ENCODE measurements around the gene YY1. TPM values are rescaled to one million over a fixed set of nuclear protein-coding genes. Genes with fewer than 3 reads are reported as not detected.

YY1 gene
- total and polyA plus RNA-seq, 5 donors, result 28.8 to 47.4 (median 45.7) TPM

- no peak for ATAC-seq
- H3K4me3 ChIP-seq (ENCODE audit: low read length), result no peak overlapping the region
- no peak overlapping the region for H3K27ac ChIP-seq (ENCODE audit: low read length)
- peaks cover 6% of the 10 kb centered on the region for H3K4me1 ChIP-seq (ENCODE audit: control insufficient read depth, insufficient read depth, low read length)
- peak; percentile 2 to 35 (median 30) for DNase-seq
- H3K27me3 ChIP-seq (ENCODE audit: control insufficient read depth, insufficient read depth), result no peaks in the 10 kb centered on the region
- intact Hi-C loops (cut with DNase I), result no loop called here
- no peaks in the 10 kb centered on the region for H3K9me3 ChIP-seq (ENCODE audit: control insufficient read depth, low read length)
- 93% methylated on average over 6 of the region's 6 CpGs for WGBS
These were observed 60.3 kb downstream of the YY1 start for GRCh38 chr14:100299238-100299560.

DNA sequence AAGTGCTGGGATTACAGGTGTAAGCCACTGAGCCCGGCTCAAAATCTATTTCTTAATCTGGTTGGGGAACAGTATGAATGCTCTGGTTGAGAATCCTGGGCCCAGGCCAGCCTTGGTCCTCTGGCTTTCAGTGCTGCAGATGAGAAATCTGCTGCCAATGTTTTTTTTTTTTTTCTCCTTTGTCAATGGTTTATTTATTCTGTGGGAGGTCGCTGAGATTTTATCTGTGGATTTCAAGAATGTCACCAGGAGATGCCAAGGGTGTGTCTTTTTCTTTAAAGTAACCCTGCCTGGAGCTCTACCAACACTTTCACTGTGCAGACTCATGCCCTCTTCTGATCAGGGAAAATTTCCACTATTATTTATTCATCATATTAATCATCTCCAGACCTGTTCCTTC lies 63.7 kb downstream of the YY1 start:
- 49% methylated on average over 2 of the region's 2 CpGs for WGBS
- Histone ChIP-seq H3K27ac (ENCODE audit: low read length) (no peak overlapping the region), H3K4me3 (ENCODE audit: low read length) (no peak overlapping the region), H3K9me3 (ENCODE audit: control insufficient read depth, low read length) (no peaks in the 10 kb centered on the region), H3K4me1 (ENCODE audit: control insufficient read depth, insufficient read depth, low read length) (peaks cover 4% of the 10 kb centered on the region), H3K27me3 (ENCODE audit: control insufficient read depth, insufficient read depth) (no peaks in the 10 kb centered on the region)
- DNase-seq, result peak in 2 of 3 donors; percentile 41 to 66
- no peak for ATAC-seq
- intact Hi-C loops (cut with DNase I), result loop anchor here in 2 of 4 donors (5.0 to 10.0 kb wide), 2 partner anchors 72 to 75 kb away; partner anchors contain the start of gene WDR25 (in 2 of the 2)

- WGBS, result 65% methylated on average over 8 of the region's 8 CpGs
- H3K27me3 ChIP-seq (ENCODE audit: control insufficient read depth, insufficient read depth), result no peaks in the 10 kb centered on the region
- H3K9me3 ChIP-seq (ENCODE audit: control insufficient read depth, low read length), result no peaks in the 10 kb centered on the region
- intact Hi-C loops (cut with DNase I), result loop anchor here in 2 of 4 donors (5.0 to 10.0 kb wide), 2 partner anchors 72 to 74 kb away; partner anchors contain the start of gene WDR25 (in 2 of the 2)
- DNase-seq (peak in 2 of 3 donors; percentile 60 to 64), ATAC-seq (no peak)
- H3K27ac ChIP-seq (ENCODE audit: low read length), result no peak overlapping the region
- H3K4me3 ChIP-seq (ENCODE audit: low read length), result no peak overlapping the region
- no peaks in the 10 kb centered on the region for H3K4me1 ChIP-seq (ENCODE audit: control insufficient read depth, insufficient read depth, low read length)
These were observed 64.2 kb downstream of the YY1 start for GRCh38 chr14:100303179-100303578.

DNA sequence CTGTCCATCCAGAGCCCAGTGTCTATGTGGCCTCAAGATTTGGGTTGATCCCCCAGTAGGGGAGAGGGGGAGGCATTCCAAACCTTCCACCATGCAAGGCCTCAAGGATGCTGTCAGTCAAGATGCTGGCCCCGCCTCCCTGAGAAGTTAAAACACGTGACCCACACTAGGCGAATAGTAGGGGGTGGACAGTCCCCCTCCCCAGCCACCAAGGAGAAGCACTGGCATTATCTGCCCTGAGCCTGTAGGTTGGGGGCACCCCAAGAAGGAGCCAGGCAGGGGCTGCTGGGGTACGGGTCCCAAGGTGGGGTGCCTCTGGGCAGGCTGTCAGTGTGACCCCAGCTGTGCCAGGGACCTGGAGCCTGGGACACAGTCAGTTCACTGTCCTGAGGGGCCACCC lies 65.0 kb downstream of the YY1 start:
- no peak overlapping the region for H3K4me3 ChIP-seq (ENCODE audit: low read length)
- WGBS, result 61% methylated on average over 4 of the region's 4 CpGs
- intact Hi-C loops (cut with DNase I), result loop anchor here in 2 of 4 donors (5.0 to 10.0 kb wide), 2 partner anchors 71 to 73 kb away; partner anchors contain the start of gene WDR25 (in 2 of the 2)
- DNase-seq (peak in 2 of 3 donors; percentile 58 to 66), ATAC-seq (no peak)
- H3K27me3 ChIP-seq (ENCODE audit: control insufficient read depth, insufficient read depth), result no peaks in the 10 kb centered on the region
- H3K27ac ChIP-seq (ENCODE audit: low read length), result no peak overlapping the region
- no peaks in the 10 kb centered on the region for H3K4me1 ChIP-seq (ENCODE audit: control insufficient read depth, insufficient read depth, low read length)
- no peaks in the 10 kb centered on the region for H3K9me3 ChIP-seq (ENCODE audit: control insufficient read depth, low read length)

GRCh38 chr14:100304825-100305323 lies 65.9 kb downstream of the YY1 start:
- DNase-seq (peak; percentile 76 to 90 (median 88)), ATAC-seq (peak; percentile 22 to 28)
- Histone ChIP-seq H3K27ac (ENCODE audit: low read length) (peak overlapping the region; percentile 4), H3K9me3 (ENCODE audit: control insufficient read depth, low read length) (no peaks in the 10 kb centered on the region), H3K27me3 (ENCODE audit: control insufficient read depth, insufficient read depth) (no peaks in the 10 kb centered on the region), H3K4me1 (ENCODE audit: control insufficient read depth, insufficient read depth, low read length) (no peaks in the 10 kb centered on the region), H3K4me3 (ENCODE audit: low read length) (peak overlapping the region; percentile 92)
- WGBS, result 8% methylated on average over 21 of the region's 23 CpGs
- intact Hi-C loops (cut with DNase I), result loop anchor here in 3 of 4 donors (5.0 to 10.0 kb wide), 2 partner anchors 70 to 72 kb away; partner anchors contain the start of gene WDR25 (in 3 of the 3)

DNA sequence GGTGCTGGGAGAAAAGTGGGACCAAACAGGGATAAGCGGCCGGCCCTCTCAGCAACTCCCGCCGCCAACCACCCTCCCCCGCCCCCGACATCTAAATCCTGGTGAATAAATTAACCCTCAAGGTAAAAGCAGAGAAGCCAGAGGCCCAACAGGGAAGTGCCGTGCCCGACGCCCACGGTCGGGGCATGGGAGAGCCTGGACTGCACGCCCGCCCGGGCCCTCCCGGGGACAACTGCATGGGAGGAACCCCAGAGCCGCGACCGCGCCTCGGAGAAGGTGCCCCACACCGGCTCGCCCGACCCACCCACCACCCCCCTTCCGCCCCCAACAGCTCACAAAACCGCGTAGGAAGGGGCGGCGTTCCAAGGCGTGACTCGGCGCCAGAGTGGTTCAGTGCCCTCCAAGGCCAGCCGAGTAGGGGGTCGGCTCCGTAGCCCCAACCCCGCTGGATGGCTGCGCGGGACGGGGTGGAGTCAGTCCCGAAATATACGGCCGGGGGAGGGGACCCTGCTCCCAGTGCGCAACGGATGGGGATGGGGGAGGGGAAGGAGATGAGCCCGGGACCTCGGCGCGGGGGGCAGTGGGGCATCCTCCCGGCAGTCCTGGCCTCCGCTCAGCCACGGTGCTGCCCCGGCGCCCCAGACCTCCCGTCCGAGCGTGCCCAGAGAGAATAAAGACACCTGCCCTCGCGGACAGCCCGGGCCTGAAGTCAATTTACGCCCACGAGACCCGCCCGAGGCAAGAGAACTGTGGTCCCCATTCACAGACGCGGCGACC lies 66.6 kb downstream of the YY1 start:
- H3K27me3 ChIP-seq (ENCODE audit: control insufficient read depth, insufficient read depth), result no peaks in the 10 kb centered on the region
- intact Hi-C loops (cut with DNase I), result loop anchor here in 2 of 4 donors (5.0 to 10.0 kb wide), 2 partner anchors 69 to 72 kb away; partner anchors contain the start of gene WDR25 (in 2 of the 2)
- WGBS, result under 1% methylated on average over 65 of the region's 65 CpGs
- H3K4me3 ChIP-seq (ENCODE audit: low read length), result peak overlapping the region; percentile 92
- peak; percentile 1 to 4 for ATAC-seq
- H3K27ac ChIP-seq (ENCODE audit: low read length), result peak overlapping the region; percentile 68
- no peaks in the 10 kb centered on the region for H3K9me3 ChIP-seq (ENCODE audit: control insufficient read depth, low read length)
- no peaks in the 10 kb centered on the region for H3K4me1 ChIP-seq (ENCODE audit: control insufficient read depth, insufficient read depth, low read length)
- DNase-seq, result peak; percentile 49 to 80 (median 78)

DNA sequence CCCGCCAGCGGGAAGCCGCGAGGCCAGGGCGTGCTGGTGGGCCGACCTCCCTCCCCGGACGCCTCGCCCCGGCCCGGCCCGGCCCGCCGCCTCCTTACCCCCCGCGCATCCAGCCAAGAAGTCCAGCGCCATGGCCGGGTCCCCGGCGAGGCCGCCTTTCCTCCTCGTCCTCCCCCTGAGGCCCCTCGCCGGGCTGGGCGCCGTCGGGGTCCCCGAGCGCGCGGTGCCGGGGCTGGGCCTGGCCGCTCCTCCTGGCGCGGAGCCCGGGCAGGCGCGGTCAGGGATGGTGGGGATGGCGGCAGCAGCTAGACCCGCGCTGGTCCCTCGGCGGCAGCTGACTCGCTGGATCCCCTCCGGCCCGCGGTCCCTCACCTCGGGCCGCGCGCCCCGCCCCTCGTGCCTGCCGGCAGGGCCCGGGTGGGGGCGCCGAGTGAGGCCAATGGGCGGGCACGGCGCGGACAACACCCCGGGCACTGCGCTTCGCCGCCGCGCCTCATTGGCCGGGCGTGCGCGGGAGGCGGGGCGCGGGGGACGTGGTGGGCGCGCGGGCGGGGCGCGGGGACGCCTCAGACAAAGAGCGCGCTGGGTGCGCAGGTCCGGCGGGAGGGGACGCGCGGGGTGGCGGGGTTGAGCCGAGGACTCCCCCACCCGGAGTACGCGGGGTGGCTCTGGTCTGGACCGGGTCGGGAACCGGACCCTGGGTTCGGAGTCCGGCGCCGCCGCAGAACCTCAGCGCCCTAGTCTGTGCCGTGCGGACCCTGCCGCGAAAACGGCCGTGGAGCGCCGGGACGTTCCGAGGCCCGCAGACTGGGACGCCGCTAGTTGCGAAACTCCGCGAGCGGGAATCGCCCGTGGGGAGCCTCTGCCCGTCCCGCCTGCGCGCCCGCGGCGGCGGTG lies 67.4 kb downstream of the YY1 start, which contains the start of gene SLC25A29:
Gene SLC25A29, minus strand, starts transcription at position 344 of the 897 bp plus-strand sequence. Its CDS starts 212 bp downstream, at position 132.
- under 1% methylated on average over 131 of the region's 131 CpGs for WGBS
- DNase-seq (peak; percentile 90 to 97 (median 96)), ATAC-seq (peak; percentile 88 to 92)

GRCh38 chr14:100306998-100307765 lies 68.2 kb downstream of the YY1 start:
- Histone ChIP-seq H3K4me3 (ENCODE audit: low read length) (peak overlapping the region; percentile 92), H3K4me1 (ENCODE audit: control insufficient read depth, insufficient read depth, low read length) (no peaks in the 10 kb centered on the region), H3K27ac (ENCODE audit: low read length) (peak overlapping the region; percentile 91), H3K9me3 (ENCODE audit: control insufficient read depth, low read length) (no peaks in the 10 kb centered on the region), H3K27me3 (ENCODE audit: control insufficient read depth, insufficient read depth) (no peaks in the 10 kb centered on the region)
- WGBS, result 6% methylated on average over 49 of the region's 49 CpGs
- peak; percentile 7 to 11 for ATAC-seq
- intact Hi-C loops (cut with DNase I), result loop anchor here in 2 of 4 donors (5.0 to 10.0 kb wide), 2 partner anchors 68 to 70 kb away; partner anchors contain the start of gene WDR25 (in 2 of the 2)
- DNase-seq, result peak in 2 of 3 donors; percentile 75 to 84

More for the DNA sequence above, 67.4 kb downstream of the YY1 start, which contains the start of gene SLC25A29:
- peak within 1 kb of the TSS; percentile 92 for H3K4me3 ChIP-seq (ENCODE audit: low read length)
- H3K27ac ChIP-seq (ENCODE audit: low read length), result peak within 1 kb of the TSS; percentile 91
- no peaks in the 10 kb centered on the region for H3K4me1 ChIP-seq (ENCODE audit: control insufficient read depth, insufficient read depth, low read length)
- no peaks in the 10 kb centered on the region for H3K27me3 ChIP-seq (ENCODE audit: control insufficient read depth, insufficient read depth)
- no peaks in the 10 kb centered on the region for H3K9me3 ChIP-seq (ENCODE audit: control insufficient read depth, low read length)
- intact Hi-C loops (cut with DNase I), result loop anchor here in 2 of 4 donors (5.0 to 10.0 kb wide), 2 partner anchors 68 to 71 kb away; partner anchors contain the start of gene WDR25 (in 2 of the 2)

DNA sequence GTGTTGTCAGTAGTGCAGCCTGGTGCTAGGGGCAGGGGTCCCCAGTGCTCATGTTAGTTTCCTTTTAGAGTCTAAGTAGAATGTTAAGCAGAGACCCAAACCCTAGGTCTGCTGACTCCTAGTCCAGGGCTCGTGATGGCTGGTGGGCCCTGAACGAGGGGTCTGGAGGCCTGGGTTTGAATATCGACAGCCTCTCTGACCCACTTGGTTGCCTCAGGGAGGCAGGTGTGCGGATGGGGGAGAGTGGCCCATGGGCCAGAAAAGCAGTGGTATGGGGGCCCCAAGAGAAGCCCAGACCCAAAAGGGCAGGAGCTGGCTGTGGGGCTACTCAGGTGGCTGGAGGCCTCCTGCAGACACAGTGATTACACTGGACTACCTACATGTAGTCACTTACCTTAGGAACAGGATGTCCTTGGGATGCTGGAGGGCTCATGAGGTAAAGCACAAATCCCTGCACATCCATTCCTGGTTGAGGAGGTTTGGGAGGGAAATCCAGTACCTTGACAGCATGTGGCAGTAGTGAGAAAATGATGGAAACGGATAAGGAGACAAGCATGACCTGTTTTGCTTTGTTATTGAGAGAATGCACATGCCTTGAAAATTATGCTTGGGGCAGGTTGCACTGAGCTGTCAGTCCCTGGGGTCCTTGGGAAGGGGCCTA lies 69.0 kb downstream of the YY1 start:
- no peaks in the 10 kb centered on the region for H3K9me3 ChIP-seq (ENCODE audit: control insufficient read depth, low read length)
- peak overlapping the region; percentile 16 for H3K27ac ChIP-seq (ENCODE audit: low read length)
- ATAC-seq, result no peak
- H3K4me1 ChIP-seq (ENCODE audit: control insufficient read depth, insufficient read depth, low read length), result no peaks in the 10 kb centered on the region
- intact Hi-C loops (cut with DNase I), result loop anchor here in 2 of 4 donors (5.0 to 10.0 kb wide), 2 partner anchors 67 to 69 kb away; partner anchors contain the start of gene WDR25 (in 2 of the 2)
- no peak for DNase-seq
- peak overlapping the region; percentile 92 for H3K4me3 ChIP-seq (ENCODE audit: low read length)
- WGBS, result 86% methylated on average over 5 of the region's 5 CpGs
- H3K27me3 ChIP-seq (ENCODE audit: control insufficient read depth, insufficient read depth), result no peaks in the 10 kb centered on the region
